HG03108 (cell line): ENCODE results near the gene GRIA4.

Experiments used
- ATAC-seq: cut with Tn5 transposase; IDR thresholded peaks from one replicate; pipeline ENCODE4 v1.9.1; 2021; ENCODE audit warnings: moderate library complexity; ENCODE audit not compliant: unreplicated experiment

Gene GRIA4

GRCh38 chr11:105636496-105636895, 26.6 kb downstream of the GRIA4 start:
- no peak for ATAC-seq

- no peak for ATAC-seq
Observed at GRCh38 chr11:105639527-105639926, 29.7 kb downstream of the GRIA4 start.

GRCh38 chr11:105641433-105641832, 31.6 kb downstream of the GRIA4 start:
- no peak for ATAC-seq

GRCh38 chr11:105642870-105643269, 33.0 kb downstream of the GRIA4 start:
- ATAC-seq = no peak

- no peak for ATAC-seq
Observed at GRCh38 chr11:105644839-105645573, 35.1 kb downstream of the GRIA4 start.

GRCh38 chr11:105647780-105648179, 37.9 kb downstream of the GRIA4 start:
- no peak for ATAC-seq

- no peak for ATAC-seq
Observed at GRCh38 chr11:105648762-105649161, 38.9 kb downstream of the GRIA4 start.

GRCh38 chr11:105665281-105665680, 55.4 kb downstream of the GRIA4 start:
- ATAC-seq = no peak

GRCh38 chr11:105667441-105667840, 57.6 kb downstream of the GRIA4 start:
- ATAC-seq = no peak

- no peak for ATAC-seq
Observed at GRCh38 chr11:105670811-105671210, 60.9 kb downstream of the GRIA4 start.

- ATAC-seq = no peak
Observed at GRCh38 chr11:105673089-105673488, 63.2 kb downstream of the GRIA4 start.

- ATAC-seq = no peak
Observed at GRCh38 chr11:105689631-105690030, 79.8 kb downstream of the GRIA4 start.

GRCh38 chr11:105690467-105690866, 80.6 kb downstream of the GRIA4 start:
- no peak for ATAC-seq

GRCh38 chr11:105693075-105693759, 83.3 kb downstream of the GRIA4 start:
- no peak for ATAC-seq

GRCh38 chr11:105696000-105696399, 86.1 kb downstream of the GRIA4 start:
- ATAC-seq = no peak

- ATAC-seq = no peak
Observed at GRCh38 chr11:105697291-105697690, 87.4 kb downstream of the GRIA4 start.

GRCh38 chr11:105699203-105699602, 89.3 kb downstream of the GRIA4 start:
- no peak for ATAC-seq

GRCh38 chr11:105700271-105700670, 90.4 kb downstream of the GRIA4 start:
- no peak for ATAC-seq

GRCh38 chr11:105701098-105701497, 91.2 kb downstream of the GRIA4 start:
- no peak for ATAC-seq

GRCh38 chr11:105705786-105706530, 96.1 kb downstream of the GRIA4 start:
- ATAC-seq = no peak

- ATAC-seq = no peak
Observed at GRCh38 chr11:105713106-105713505, 103.2 kb downstream of the GRIA4 start.

- ATAC-seq = no peak
Observed at GRCh38 chr11:105713696-105714095, 103.8 kb downstream of the GRIA4 start.
